Measurements from ENCODE around the gene ZP2.
"Not testable (repeated sequence)": the region's sequence is repeated elsewhere in the genome, so short reads cannot be mapped to it uniquely, and the experiment has no call there.

The ZP2 gene

DNA sequence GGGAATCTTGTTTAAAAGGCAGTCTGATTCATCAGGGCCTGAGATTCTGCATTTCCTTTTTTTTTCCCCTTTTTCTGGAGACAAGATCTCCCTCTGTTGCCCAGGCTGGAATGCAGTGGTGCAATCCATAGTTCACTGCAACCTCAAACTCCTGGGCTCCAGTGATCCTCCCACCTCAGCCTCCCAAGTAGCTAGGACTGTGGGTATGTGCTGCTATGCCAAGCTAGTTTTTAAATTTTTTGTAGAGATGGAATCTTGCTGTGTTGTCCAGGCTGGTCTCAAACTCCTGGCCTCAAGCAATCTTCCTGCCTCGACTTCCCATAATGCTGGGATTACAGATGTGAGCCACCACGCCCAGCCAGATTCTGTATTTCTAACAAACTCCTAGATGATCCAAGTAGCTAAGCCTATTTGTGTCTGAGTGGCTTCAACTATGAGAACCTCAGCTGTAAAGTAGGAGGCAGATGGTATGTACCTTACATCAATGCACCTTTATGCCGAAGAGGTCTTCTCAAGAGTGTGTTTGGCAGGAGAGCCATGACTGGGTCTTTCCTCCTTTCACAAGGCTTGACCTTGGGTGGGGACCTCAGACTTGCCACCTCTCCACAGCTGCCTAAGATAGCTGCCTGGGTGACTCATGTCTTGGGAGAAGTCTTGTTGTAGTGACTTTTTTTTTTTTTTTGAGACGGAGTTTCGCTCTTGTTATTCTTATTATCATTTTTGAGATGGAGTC is 42.0 kb downstream of the ZP2 start:
- no peak for DNase-seq

DNA sequence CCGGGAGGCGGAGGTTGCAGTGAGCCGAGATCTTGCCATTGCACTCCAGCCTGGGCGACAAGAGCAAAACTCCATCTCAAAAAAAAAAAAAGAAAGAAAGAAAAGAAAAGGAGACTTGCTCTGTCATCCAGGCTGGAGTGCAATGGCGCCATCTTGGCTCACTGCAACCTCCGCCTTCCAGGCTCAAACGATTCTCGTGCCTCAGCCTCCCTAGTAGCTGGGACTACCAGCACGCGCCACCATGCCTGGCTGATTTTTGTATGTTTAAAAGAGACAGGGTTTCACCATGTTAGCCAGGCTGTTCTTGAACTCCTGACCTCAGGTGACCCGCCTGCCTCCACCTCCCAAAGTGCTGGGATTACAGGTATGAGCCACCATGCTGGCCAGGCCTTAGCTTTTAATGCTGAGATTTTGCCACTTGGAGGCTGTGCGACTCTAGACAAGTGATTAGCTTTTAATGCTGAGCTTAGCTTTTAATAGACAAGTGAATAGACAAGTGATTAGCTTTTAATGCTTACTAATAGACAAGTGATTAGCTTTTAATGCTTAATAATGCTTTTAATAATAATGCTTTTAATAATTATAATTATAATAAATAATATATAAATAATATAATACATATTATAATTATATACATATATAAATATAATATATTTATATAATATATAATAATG is 43.3 kb downstream of the ZP2 start:
- peak; percentile 18 for DNase-seq

- DNase-seq: no peak
Measured at GRCh38 chr16:21167360-21167759, 44.0 kb downstream of the ZP2 start.

- no peak for DNase-seq
Measured at GRCh38 chr16:21166561-21166961, 44.8 kb downstream of the ZP2 start.

GRCh38 chr16:21164521-21165168 is 46.7 kb downstream of the ZP2 start:
- no peak for DNase-seq

- DNase-seq: no peak
Measured at GRCh38 chr16:21163576-21163975, 47.8 kb downstream of the ZP2 start.

DNA sequence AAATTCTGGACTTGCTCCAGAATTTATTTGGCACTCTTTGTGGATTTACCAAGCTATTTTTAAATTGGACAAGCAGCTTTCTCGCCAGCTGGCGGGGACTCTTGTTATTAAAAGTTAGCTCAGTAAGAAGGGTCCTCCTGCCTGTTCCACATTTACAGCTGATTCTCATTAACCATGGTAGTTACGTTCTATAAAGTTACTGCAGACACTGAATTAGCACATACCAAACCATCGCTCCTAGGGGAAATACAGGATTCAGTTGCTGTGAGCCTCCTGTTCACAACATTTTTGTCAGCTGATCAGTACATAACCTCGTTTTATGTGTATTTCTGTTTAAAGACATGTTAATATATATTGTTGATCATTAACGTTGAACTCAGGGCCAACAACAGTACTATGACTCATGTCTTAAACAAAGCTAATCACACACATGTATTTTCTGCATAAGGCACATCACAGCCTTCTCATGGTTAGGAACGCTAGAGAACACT is 48.7 kb downstream of the ZP2 start:
- DNase-seq: no peak

- no peak for DNase-seq
Measured at GRCh38 chr16:21161211-21161610, 50.2 kb downstream of the ZP2 start.

DNA sequence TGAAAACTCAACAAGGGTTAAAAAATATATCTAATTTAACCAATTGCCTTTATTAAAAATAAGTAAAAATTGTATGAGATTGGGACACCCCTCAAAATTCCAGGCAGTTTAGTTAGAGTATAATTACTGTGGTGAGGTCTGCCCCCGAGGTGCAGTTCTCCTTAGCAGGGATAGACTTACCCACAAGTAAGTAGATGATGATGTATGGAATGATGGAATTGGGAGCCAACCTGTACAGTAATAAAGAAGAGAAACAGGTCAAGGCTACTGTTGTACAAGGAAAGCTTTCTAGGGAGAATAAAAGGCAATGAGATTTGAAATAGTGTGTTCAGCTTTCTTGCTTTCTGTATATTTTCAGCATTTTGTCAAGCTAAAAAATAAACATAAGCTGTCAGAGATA is 51.1 kb downstream of the ZP2 start:
- no peak for DNase-seq

DNA sequence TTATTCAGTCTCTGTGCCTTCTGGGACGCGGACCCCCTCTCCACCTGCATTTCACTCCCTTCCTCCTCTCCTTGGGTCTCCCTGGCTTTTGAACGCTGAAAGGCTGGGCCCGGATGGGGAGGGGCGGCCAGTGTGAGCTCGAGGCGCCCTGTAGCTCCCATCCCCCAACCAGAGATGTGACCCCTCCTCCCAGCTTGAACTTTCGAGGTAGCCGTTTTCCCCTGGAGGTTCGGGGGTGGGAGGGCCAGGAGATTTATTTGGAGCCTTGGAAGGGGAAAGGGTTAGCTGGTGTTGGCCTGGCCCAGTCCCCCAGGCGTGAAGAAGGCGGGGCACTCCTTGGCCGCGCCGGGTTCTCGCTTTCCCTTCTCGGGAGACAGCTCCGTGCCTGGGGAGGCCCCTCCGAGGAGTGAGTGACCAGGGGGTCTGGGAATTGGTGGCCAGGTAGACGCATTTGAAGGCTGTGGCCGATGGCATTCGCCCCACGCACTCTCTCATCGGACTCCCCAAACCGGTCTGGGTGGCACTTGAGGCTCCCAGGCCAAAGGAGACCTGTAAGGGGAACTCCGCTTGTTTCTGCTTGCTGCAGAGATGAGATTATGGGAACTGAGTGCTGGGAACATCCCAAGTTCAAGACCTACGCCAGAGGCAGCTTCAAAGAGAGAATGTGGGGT is 52.0 kb downstream of the ZP2 start:
- DNase-seq: peak; percentile 20

- DNase-seq: peak; percentile 86
Measured at GRCh38 chr16:21158208-21159110, 52.9 kb downstream of the ZP2 start, which contains the start of gene LDAF1. Gene LDAF1, plus strand, starts transcription at chr16:21158674. Its CDS starts 2,509 bp downstream, at chr16:21161183.

- DNase-seq: no peak
Measured at GRCh38 chr16:21157632-21158031, 53.7 kb downstream of the ZP2 start.

DNA sequence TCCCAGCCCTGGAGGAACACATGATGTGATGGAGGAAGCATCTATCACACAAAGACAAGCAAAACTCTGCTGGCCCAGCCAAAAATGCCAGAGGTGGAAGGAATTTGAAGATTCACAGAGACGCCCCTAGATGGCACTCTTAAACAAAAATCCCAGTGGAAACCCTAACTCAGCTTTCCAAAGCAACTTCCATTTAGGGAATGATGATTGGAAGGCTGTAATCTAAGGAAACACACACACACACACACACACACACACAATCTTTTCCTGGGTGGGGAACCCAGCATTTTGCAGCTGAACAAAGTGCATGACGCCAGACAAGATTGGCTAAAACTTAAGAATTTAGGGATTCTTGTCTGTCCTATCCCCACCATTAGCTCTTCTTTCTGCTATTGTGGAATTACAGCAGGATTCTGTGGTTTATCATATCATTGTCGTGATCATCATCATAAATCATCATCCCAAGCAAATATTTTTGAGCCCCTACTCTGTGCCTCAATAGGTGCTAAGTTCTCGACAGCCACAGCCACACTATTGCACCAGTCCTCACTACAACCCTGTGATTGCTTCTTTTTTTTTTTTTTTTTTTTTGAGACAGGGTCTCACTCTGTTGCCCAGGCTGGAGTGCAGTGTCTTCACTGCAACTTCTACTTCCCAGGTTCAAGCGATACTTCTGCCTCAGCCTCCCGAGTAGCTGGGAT is 54.5 kb downstream of the ZP2 start:
- peak; percentile 31 for DNase-seq

DNA sequence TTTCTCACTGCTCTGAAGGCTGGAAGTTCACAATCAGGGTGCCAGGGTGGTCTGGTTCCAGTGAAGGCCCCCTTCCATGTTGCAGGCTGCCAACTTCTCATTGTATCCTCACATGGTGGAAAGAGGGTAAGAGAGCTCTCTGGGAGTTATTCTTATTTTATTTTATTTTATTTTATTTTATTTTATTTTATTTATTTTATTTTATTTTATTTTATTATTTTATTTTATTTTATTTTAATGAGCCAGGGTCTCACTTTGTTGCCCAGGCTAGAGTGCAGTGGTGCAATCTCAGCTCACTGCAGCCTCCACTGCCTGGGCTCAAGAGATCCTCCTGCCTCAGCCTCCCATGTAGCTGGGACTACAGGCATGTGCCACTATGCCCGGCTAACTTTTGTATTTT is 55.4 kb downstream of the ZP2 start:
- DNase-seq: not testable (repeated sequence)

DNA sequence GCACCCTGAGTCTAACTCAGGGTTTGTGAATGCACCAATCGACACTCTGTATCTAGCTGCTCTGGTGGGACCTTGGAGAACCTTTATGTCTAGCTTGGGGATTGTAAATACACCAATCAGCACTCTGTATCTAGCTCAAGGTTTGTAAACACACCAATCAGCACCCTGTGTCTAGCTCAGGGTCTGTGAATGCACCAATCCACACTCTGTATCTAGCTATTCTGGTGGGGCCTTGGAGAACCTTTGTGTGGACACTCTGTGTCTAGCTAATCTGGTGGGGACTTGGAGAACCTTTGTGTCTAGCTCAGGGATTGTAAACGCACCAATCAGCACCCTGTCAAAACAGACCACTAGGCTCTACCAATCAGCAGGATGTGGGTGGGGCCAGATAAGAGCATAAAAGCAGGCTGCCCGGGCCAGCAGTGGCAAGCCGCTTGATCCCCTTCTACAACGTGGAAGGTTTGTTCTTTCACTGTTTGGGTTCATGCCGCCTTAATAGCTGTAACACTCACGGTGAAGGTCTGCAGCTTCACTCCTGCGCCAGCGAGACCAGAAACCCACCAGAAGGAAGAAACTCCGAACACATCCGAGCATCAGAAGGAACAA is 58.1 kb downstream of the ZP2 start:
- not testable (repeated sequence) for DNase-seq

GRCh38 chr16:21152160-21153030 is 59.0 kb downstream of the ZP2 start:
- DNase-seq: not testable (repeated sequence)

DNA sequence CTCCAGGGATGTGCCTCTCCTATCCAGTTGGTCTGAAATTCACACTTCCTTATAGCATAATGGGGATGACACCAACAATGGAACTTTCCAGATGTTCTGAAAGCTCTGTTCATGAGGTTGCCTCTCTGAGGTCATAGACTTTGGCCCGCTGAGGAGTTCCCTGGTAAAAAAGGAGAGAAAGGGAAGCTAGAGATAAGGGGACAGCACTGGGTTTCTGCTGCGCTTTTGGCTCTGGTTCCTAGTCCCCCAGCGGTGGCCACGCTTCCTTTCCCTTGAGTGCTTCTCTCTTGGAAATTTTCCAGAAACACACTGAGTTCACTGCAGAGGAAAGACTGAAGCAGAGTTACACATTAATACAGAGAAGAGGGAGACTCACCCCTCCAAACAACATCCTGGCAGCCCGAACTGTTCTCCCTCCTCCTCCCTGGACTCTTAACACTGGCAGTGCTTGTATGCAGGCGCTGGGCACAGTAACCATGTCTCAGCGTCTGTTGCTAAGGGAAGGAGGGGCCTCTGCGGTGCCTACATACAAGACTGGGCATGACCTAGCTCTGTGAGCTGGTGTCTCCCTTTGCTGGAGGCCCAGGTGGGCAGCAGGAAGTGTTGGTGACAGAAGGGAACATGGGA is 60.9 kb downstream of the ZP2 start, which contains the start of gene DNAH3:
Gene DNAH3, minus strand, starts transcription at position 472 of the 627 bp plus-strand sequence. CDS start 527 bp downstream, outside the sequence.
- no peak for DNase-seq

Data from activated CD4-positive, alpha-beta T cell treated with anti-CD3 and anti-CD28 coated beads, Interleukin-2, Interleukin-6, amounts not matched to agents 100 ng/mL and 50 ng/mL, durations not matched to agents 16 hours and 8 hours (primary cell).